SK-N-MC (cell line): ENCODE data around the gene LPIN1.

ENCODE experiments used
- DNase-seq: peaks from one replicate; pipeline ENCODE4 v3.0.0-alpha.2; 2011; ENCODE audit warnings: low read depth, low spot score
- H3K27ac ChIP-seq: fragments of 200-600 bp; sonication (generic); 2 replicates; pipeline ENCODE4 v1.5.1; 2016; ENCODE audit warnings: mixed run types
- H3K36me3 ChIP-seq: fragments of 200-600 bp; sonication (generic); 2 replicates; pipeline ENCODE4 v1.6.1; 2017; ENCODE audit warnings: antibody characterized with exemption, low read length, mixed read lengths; ENCODE audit not compliant: insufficient read depth
- H3K4me3 ChIP-seq: fragments of 200-600 bp; sonication (generic); 2 replicates; pipeline ENCODE4 v1.5.1; 2016
- H3K9ac ChIP-seq: fragments of 200-600 bp; sonication (generic); 2 replicates; pipeline ENCODE4 v1.8.0; 2017; ENCODE audit warnings: mixed run types, mixed read lengths; ENCODE audit not compliant: insufficient read length
- H3K9me3 ChIP-seq: fragments of 200-600 bp; sonication (generic); 2 replicates; pipeline ENCODE4 v1.6.1; 2017; ENCODE audit warnings: low read depth, mild to moderate bottlenecking, antibody characterized with exemption, low read length, moderate library complexity, mixed read lengths
- EZH2 ChIP-seq: fragments of 200-600 bp; sonication (generic); IDR thresholded peaks from one replicate; pipeline ENCODE4 v1.6.1; 2017; ENCODE audit warnings: antibody characterized with exemption
- FOXP2 ChIP-seq: optimal IDR thresholded peaks from 2 replicates; pipeline ENCODE3; 2011; ENCODE audit warnings: mild to moderate bottlenecking, moderate library complexity; ENCODE audit not compliant: insufficient read depth; ENCODE audit errors: extremely low read length, control extremely low read depth
- POLR2AphosphoS5 ChIP-seq: IDR thresholded peaks from 2 replicates; pipeline ENCODE4 v1.6.1; 2012; ENCODE audit warnings: mild to moderate bottlenecking, low read depth, low read length, borderline replicate concordance

LPIN1 gene

DNA sequence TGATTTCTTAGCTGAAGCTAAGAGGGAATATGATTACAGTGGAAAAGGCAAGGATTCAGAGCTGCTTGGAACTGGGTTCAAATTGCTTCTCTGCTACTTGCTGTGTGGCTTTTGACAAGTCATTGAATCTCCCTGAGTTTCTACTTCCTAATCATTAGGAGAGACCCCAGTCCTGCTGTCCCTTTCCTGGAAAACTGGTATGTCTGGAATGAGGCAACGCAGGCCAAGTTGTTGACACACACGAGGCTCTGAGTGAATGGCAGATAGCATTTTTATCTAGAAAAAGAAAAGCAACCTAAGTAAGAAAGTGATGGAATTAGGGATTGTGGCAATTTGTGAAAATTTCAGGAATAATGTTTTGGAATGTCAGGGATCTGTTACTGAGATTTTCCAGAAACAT, 123.6 kb downstream of the LPIN1 start:
- Histone ChIP-seq H3K9me3 (no peaks in the 10 kb centered on the region), H3K27ac (no peak overlapping the region), H3K4me3 (no peak overlapping the region), H3K9ac (no peak overlapping the region), H3K36me3 (no peaks in the 10 kb centered on the region)
- no peak for DNase-seq
- TF ChIP-seq POLR2AphosphoS5 (no peak), FOXP2 (no peak), EZH2 (no peak)

- no peak for TF ChIP-seq EZH2
- no peak for TF ChIP-seq FOXP2
- TF ChIP-seq POLR2AphosphoS5 = no peak
- no peak overlapping the region for H3K9ac ChIP-seq
- H3K36me3 ChIP-seq = no peaks in the 10 kb centered on the region
- no peak for DNase-seq
- H3K4me3 ChIP-seq = no peak overlapping the region
- no peak overlapping the region for H3K27ac ChIP-seq
- no peaks in the 10 kb centered on the region for H3K9me3 ChIP-seq
Measured at GRCh38 chr2:11870584-11870983, 124.2 kb downstream of the LPIN1 start.

GRCh38 chr2:11871421-11871820, 125.0 kb downstream of the LPIN1 start:
- no peak overlapping the region for H3K4me3 ChIP-seq
- no peaks in the 10 kb centered on the region for H3K9me3 ChIP-seq
- TF ChIP-seq POLR2AphosphoS5 (no peak), EZH2 (no peak), FOXP2 (no peak)
- no peak overlapping the region for H3K9ac ChIP-seq
- no peaks in the 10 kb centered on the region for H3K36me3 ChIP-seq
- H3K27ac ChIP-seq = no peak overlapping the region
- DNase-seq = no peak

DNA sequence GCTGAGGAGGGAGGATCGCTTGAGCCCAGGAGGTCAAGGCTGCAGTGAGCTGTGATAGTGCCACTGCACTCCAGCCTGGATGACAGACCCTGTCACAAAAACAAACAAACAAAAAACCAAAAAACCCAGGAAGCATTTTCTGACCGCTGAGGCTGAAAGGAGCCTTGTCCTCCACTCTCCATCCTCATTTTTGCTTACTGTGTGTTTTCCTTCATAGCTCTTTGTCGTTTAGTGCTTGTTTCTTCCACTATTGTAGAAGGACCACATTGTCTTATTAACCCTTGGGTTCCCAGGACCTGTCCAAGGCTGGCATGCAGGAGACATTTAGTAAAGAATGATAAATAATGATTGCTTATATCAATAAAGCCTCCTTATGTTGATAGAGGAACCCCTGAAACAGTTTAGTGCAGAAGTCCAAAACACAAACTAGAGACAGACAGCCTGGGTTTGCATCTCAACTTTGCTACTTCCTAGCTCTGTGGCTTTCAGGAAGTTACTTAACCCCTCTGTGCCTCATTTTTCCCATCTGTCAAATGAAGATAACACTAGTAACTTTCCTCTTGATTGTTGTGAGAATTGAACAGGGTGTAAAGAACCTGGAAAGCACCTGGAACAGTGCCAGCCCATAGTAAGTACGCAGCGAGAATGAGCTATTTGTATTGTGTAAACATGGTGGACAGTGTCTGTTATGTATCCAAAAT, 126.0 kb downstream of the LPIN1 start:
- no peak overlapping the region for H3K4me3 ChIP-seq
- no peak for TF ChIP-seq POLR2AphosphoS5
- no peak for TF ChIP-seq EZH2
- TF ChIP-seq FOXP2 = no peak
- DNase-seq = no peak

GRCh38 chr2:11872948-11873269, 126.5 kb downstream of the LPIN1 start:
- no peak overlapping the region for H3K9ac ChIP-seq
- no peak for DNase-seq
- H3K9me3 ChIP-seq = no peaks in the 10 kb centered on the region
- no peaks in the 10 kb centered on the region for H3K36me3 ChIP-seq
- no peak for TF ChIP-seq EZH2
- TF ChIP-seq POLR2AphosphoS5 = no peak
- no peak for TF ChIP-seq FOXP2
- H3K4me3 ChIP-seq = peak overlapping the region; percentile 68
- H3K27ac ChIP-seq = peak overlapping the region; percentile 75; the same call in 1 of the 2 replicates

More for the DNA sequence above, 126.0 kb downstream of the LPIN1 start:
- no peak overlapping the region for H3K9ac ChIP-seq
- H3K9me3 ChIP-seq = no peaks in the 10 kb centered on the region
- H3K36me3 ChIP-seq = no peaks in the 10 kb centered on the region
- no peak overlapping the region for H3K27ac ChIP-seq

DNA sequence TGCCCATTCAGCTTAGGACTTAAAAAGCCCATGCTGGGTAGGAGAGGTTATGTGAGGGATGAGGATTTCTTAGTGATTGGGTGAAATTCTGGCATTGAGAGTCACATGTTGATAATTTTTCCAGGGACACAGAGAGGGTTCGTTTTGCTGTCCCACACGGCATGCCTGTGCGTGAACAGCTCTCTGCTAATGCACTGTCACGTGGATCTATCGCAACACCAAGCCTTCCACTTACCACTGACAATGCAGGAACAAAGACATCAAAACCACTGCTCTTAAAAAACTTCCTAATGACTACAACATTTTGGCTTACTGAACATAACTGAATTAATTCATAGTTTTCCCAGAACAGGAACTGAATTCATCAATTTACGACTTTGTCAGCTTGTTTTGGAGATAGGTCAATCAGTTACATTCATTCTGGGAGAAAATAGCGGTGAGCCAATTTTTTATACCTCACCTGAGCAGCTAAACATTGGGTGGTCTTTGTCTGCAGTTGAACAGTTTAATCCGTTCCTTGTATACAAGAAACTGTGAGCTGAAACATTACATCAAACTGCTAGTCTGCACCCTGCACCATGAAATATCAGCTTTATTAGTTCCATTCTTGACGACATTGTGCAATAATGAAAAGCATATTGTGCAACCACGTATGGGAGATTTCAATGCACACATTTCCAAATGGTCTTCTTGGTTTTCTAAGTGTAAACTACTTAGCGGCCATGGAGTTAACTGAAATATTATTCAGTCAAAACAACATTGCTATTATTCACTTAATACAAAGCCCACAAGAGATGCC, 127.1 kb downstream of the LPIN1 start:
- peak; percentile 86 for DNase-seq
- peak overlapping the region; percentile 75 for H3K27ac ChIP-seq
- H3K9me3 ChIP-seq = no peaks in the 10 kb centered on the region
- no peaks in the 10 kb centered on the region for H3K36me3 ChIP-seq
- H3K4me3 ChIP-seq = peak overlapping the region; percentile 68
- TF ChIP-seq FOXP2 (no peak), POLR2AphosphoS5 (no peak)
- no peak overlapping the region for H3K9ac ChIP-seq

DNA sequence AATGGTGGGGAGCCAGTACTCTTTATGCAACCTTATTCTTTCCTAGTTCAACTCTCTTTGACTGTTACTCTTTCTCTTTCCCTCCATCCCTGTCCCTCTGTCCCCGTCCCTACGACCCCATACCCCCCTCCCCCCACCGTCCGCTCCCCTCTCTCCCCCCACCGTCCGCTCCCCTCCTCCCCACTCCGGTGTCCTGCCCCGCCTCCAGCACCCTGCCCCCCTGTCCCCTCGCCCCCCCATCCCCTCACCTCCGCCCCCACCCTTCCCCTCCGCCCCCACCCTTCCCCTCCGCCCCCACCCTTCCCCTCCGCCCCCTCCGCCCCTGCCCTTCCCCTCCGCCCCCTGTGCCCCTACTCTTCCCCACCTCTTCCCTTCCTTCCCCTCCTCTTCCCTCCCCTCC, 128.4 kb downstream of the LPIN1 start:
- Histone ChIP-seq H3K36me3 (no peaks in the 10 kb centered on the region), H3K9me3 (no peaks in the 10 kb centered on the region), H3K9ac (no peak overlapping the region), H3K27ac (no peak overlapping the region), H3K4me3 (no peak overlapping the region)
- no peak for DNase-seq
- TF ChIP-seq FOXP2 = no peak
- no peak for TF ChIP-seq POLR2AphosphoS5
- no peak for TF ChIP-seq EZH2

DNA sequence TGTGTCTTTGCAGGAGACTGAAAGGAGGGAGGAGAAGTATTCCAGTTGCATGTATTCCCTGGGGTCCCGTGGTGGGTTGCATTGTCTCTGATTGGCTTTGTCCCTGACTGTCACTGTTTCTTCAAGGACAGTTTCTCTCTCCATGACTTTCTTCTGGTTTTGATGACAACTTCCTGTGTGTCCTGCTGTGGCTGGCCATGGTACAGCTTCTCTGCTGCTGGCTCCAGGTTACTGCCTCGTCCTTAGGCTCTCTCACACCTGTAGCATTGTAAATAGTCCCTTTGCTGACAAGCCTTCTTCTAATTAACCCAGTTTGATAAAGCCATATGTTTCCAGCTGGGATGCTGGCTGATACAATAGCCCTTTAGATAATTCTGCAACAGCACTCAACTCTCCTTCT, 129.0 kb downstream of the LPIN1 start:
- Histone ChIP-seq H3K9ac (no peak overlapping the region), H3K27ac (no peak overlapping the region), H3K36me3 (no peaks in the 10 kb centered on the region), H3K9me3 (no peaks in the 10 kb centered on the region), H3K4me3 (no peak overlapping the region)
- no peak for DNase-seq
- TF ChIP-seq FOXP2 = no peak
- no peak for TF ChIP-seq POLR2AphosphoS5
- no peak for TF ChIP-seq EZH2
